Thyroid gland (tissue), 4 donors: Measurements from ENCODE around the gene TNS3.

Experiments
- CTCF ChIP-seq, 6 experiments: fragments of 200-600 bp in 3 of 6; fragments of 450-650 bp in 3 of 6; sonication (generic) in 3 of 6; IDR thresholded peaks; one replicate each; pipeline ENCODE4 v1.5.1; 2016 to 2019; ENCODE audit warnings: antibody characterized with exemption in 6 of 6, mild to moderate bottlenecking in 2 of 6, inconsistent platforms in 1 of 6, moderate library complexity in 1 of 6
- POLR2A ChIP-seq, 2 donors: fragments of 450-650 bp; IDR thresholded peaks; one replicate each; pipeline ENCODE4 v1.6.1; 2017; ENCODE audit warnings: antibody characterized with exemption in 2 of 2, mild to moderate bottlenecking in 2 of 2, moderate library complexity in 1 of 2

GRCh38 chr7:47507522-47507921 lies 74.4 kb downstream of the TNS3 start:
- TF ChIP-seq CTCF (IDR thresholded peaks at IDR 0.05): no peak
- TF ChIP-seq POLR2A (IDR thresholded peaks at IDR 0.05): no peak
